SKM-1 (cell line): ENCODE measurements around the gene RAB20.
"Not testable (repeated sequence)": the region's sequence is repeated elsewhere in the genome, so short reads cannot be mapped to it uniquely, and the experiment has no call there.

Experiments
- DNase-seq: peaks from one replicate; lab custom pipeline; 2025; ENCODE audit not compliant: unreplicated experiment; lab: John Stamatoyannopoulos, UW

RAB20 gene

GRCh38 chr13:110575322-110576069 lies 14.0 kb upstream of the RAB20 start:
- DNase-seq: peak; percentile 80

DNA sequence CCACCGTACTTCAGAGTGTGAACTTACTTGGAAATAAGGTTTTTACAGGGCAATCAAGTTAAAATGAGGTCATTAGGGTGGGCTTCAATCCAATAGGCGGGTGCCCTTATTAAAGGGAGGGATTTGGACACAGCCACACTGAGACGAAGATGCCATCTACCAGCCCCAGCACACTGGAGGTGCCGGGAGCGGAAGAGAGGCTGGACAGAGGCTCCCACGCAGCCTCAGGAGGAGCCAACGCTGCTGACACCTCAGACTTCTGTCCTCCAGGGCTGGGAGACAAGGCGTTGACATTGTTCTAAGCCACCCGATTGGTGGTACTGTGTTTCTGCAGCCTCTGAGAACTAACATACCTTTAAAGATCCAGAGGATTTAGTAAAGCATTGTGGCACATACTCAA lies 12.6 kb upstream of the RAB20 start:
- no peak for DNase-seq

DNA sequence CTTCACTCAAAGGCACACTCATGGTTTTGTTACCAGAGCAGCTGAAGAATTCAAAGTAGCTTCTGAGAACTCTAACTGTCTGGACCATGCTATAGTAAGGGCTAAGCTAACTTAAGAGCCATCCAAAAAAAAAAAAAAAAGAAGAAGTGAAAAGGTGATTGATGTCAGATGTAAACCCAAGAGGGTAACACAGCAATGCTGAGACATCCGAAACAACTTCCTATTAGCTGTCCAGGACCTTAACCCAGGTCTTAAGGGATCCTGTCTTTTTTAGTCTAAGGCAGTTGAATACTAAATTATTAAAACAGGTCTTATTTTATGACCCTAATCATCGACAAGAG lies 11.2 kb upstream of the RAB20 start:
- DNase-seq: no peak

DNA sequence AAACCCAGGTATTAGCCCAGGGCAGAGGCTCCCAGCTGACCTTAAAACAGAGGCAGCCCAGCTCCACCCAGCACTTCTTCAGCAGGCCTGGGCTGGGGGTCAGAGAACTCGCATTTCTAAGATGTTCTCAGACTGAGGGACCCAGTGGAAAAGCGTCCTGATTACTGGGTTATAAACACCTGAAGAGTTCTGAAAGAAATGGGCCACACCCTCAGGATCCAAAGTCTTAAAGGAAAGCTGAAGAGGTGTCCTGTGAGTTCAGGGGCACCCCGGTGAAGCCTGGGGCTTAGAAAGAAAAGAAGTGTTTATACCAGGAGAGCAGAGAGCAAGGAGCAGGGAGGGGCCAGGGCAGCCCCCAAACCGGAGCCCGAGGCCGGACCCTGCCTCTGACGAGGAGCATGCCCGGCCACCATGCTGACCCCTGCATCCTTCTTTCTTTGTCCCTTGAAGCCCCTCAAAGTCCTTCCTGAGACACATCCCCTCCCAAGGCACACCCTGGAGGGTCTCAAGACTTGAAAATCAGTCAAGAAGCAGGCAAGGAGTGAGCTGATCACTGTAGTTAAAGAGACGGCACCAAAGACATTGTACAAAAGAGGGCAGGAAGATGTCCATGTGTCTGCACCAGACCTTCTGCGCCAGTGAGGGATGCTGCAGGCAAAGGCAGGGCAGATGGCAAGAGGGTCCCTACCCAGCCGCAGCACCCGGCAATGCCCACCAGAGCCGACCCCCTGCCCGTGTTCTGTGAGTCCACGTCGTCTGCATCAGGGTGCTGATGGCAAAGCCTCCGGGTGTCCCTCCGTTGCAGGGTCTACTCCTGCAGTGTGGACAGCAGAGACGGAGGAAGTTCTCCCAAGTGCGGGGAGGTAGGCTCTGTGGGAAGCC lies 10.6 kb upstream of the RAB20 start:
- no peak for DNase-seq

- DNase-seq: no peak
Observed at GRCh38 chr13:110570886-110571285, 9.4 kb upstream of the RAB20 start.

DNA sequence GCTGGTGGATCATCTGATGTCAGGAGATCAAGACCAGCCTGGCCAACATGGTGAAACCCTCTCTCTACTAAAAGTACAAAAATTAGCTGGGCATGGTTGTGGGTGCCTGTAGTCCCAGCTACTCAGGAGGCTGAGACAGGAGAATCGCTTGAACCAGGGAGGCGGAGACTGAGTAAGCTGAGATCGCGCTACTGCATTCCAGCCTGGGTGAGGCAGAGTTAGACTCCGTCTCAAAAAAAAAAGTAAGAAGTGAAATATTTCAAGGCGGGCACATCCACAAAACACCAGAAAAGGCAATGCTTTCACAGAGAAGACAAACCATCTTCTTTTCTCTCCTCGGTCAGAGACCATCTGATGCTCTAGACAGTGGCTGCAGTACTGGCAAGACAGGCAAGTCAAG lies 8.4 kb upstream of the RAB20 start:
- DNase-seq: not testable (repeated sequence)

DNA sequence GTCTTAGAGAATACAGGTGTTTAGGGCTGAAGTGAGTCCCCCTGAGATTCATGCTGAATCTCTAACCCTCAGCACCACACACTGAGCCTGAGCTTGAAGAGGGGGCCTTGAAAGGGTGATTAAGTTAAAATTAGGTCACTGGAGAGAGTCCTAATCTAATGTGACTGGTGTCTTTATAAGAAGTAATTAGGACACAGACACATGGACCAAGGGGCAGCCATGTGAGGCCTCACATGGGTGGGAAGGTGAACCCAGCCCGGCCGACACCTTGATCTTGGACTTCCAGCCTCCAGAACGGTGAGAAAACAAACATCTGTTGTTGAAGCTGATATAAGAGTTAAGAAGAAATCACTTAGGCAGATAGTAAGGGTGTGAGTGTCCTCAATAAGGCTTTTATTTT lies 7.1 kb upstream of the RAB20 start:
- no peak for DNase-seq

GRCh38 chr13:110566171-110566570 lies 4.6 kb upstream of the RAB20 start:
- DNase-seq: no peak

- DNase-seq: no peak
Observed at GRCh38 chr13:110565296-110565695, 3.8 kb upstream of the RAB20 start.

GRCh38 chr13:110564472-110564985 lies 3.0 kb upstream of the RAB20 start:
- no peak for DNase-seq

DNA sequence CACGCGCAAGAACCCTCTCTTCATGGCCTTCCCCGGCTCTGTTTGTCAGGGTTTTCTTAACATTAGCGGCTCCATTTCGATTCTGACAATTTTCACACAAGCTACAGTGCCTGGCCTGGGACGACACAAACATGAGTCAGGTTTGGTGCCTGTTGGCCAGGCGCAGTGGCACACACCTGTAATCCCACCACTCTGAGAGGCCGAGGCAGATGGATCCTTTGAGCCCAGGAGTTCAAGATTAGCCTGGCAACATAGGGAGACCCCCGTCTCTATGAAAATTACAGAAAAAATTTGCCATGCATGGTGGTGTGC lies 1.9 kb upstream of the RAB20 start:
- no peak for DNase-seq

DNA sequence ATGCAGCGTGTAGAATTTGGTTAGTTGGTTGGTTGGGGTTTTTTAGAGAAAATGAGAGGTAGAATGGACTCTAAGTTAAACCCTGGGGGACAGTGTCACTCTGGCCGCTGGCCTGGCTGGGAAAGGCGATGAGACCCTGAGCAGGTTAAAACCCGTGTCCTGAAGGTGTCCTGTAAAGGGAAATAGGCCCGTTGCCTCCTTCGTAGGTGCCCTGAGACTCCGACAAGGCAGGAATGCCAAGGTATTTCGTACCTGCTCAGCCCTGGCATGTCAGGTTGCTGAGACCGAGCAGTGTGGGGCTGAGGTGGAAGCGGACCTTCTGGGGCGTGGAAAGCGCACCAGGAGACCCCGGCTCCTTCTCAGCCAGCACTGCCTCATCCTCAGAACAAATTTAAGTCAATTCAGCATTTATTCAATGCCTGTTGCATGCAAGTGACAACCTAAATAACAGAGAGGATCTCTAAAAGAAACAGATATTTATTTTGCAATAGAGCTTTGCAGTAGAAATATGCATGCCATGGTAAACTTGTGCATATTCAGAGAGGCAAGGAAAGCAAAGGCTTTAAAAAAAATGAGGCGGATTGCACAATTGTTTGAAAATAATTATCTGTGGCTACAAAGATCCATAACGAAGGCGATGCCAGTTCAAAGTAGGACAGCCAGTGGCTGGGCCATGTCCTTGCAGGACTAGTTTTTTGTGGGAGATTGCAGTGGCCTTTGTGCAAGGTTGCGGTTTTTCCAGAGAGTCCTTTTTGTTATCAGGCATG lies 1.4 kb upstream of the RAB20 start:
- DNase-seq: no peak

- no peak for DNase-seq
Observed at GRCh38 chr13:110562036-110562597, 595 bp upstream of the RAB20 start.

DNA sequence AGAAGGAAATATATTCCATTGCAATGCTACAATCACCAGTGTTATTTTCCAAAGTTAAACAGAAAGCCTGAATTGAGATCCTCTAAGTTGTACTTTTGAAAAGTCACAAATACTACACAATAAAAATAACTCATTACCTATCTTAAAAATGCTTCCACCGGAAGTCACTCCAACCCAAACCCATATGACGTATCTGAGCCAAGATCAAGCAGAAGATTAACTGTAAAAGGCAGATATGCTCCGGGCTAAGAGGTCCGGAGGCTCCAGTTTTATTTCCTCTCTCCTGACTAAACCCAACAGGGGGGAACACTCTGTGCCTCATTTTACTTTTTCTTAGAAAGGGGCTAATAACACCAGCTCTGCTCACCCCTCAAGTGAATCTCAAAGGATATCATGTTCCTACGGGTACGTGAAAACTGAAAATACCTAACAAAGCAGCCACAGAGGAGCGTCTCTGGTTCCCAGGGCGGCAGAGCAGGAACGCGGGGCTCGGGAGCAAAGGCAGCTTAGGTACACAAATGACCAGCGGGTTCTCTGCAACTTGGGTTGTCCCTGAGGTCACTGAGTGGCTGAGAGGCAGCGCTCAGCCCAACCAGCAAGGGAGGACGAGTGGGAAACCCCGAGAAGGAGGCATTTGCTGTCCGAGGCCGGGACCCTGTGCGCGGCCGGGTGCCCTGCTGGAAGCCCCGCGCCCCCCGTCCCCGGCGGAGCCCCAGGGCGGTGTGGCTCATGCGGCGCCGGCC lies 750 bp downstream of the RAB20 start:
- no peak for DNase-seq

DNA sequence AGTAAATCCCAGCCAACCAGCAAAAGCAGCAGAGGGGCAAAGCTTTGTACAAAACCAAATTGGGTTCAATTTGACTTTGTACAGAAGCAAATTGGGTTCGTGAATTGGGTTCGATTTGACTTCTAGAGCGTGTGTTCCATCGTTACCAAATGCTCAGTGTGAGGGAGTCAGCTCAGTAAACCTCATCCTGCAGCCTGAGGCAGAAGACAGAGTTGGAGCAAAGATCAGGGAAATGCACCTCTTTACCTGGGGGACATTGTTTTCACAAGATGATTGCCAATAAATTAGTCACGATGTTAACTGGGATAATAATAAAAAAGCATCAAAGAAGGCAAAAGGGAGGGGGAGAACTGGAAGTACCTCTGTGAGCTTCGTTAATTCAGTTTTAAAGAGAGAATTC lies 1.5 kb downstream of the RAB20 start:
- no peak for DNase-seq

DNA sequence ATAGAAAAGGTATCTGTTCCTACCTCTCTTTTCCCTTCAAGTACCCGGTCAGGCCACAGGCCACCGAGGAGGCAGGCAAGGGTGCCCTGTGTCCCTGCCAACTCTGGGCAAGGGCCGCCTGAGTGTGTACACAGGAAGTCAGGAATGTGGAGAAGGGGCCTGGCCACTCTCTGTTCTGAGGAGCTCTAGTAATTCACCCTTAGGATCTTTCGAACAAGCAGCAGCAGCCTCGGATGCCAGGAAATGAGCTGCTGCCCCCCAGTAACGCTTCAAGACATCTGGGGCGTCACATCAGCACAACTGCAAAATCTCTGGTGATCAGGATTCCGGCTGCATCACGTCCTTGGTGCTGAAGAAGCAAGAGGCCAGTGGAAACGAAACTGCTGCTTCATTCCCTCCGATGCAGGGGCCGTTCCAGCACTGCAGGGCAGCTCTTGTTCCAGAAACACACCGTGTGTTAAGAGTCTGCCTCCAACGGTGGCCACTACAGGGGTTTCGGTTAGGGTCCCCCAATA lies 2.0 kb downstream of the RAB20 start:
- no peak for DNase-seq

DNA sequence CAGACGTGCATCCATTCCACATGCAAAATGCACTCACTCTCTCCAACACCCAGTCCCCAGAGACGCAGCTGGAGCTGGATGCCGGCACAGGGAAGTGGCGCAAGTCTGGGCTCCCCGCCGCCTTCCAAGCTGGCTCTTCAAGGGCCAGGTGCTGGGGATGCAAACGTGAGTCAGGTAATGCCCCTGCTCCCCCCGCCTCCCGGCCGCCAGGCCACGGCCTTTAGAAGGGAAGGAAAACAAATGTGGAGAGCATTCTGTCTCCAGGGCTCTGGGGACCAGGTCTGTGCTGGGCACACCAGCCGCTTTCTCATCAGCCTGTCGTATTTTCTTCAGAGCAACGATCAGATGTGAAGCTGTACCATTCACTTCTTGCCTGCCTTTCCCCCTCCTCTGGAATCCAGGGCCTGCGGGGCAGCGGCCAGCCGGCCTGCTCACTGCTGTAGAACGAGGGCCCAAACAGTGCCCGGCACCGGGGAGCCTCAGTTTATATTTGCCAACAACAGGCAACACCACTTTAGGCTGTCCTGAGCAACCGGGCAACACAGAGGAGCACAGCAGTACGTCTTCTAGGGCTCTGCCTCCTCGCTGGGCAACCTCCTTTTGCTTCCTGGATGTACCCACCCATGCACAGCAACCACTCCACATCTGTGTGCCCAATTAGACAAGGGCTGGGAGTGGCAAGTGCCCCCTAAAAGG lies 3.8 kb downstream of the RAB20 start:
- no peak for DNase-seq

DNA sequence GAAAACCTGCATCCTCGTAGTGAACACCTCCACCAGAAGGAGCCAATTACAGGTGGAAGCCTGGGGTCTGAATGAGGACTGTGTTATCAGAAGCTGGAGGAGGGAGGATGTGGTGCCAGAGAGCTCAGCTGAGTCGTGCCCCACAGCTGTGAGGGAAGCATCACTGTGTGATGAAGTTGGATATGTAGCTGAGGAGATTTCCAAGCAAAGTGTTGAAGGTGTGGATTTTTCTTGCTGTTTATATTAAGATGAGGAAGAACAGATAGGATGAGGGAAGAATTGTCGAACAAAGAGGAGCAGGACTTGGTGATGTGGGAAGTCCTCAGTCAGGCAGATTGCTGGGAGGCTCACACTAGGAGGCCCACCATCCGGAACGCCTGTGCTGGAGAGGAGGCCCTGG lies 4.4 kb downstream of the RAB20 start:
- DNase-seq: no peak

GRCh38 chr13:110556224-110556606 lies 5.3 kb downstream of the RAB20 start:
- no peak for DNase-seq
